HS-27A (cell line): Measurements from ENCODE around the gene LBX2.
A peak's percentile ranks its signal among the peaks of the same experiment; 100 is the strongest.

Source experiments
- DNase-seq: peaks from one replicate; pipeline ENCODE4 v3.0.0-alpha.2; 2012; ENCODE audit warnings: low read depth, missing footprints

Gene LBX2

DNA sequence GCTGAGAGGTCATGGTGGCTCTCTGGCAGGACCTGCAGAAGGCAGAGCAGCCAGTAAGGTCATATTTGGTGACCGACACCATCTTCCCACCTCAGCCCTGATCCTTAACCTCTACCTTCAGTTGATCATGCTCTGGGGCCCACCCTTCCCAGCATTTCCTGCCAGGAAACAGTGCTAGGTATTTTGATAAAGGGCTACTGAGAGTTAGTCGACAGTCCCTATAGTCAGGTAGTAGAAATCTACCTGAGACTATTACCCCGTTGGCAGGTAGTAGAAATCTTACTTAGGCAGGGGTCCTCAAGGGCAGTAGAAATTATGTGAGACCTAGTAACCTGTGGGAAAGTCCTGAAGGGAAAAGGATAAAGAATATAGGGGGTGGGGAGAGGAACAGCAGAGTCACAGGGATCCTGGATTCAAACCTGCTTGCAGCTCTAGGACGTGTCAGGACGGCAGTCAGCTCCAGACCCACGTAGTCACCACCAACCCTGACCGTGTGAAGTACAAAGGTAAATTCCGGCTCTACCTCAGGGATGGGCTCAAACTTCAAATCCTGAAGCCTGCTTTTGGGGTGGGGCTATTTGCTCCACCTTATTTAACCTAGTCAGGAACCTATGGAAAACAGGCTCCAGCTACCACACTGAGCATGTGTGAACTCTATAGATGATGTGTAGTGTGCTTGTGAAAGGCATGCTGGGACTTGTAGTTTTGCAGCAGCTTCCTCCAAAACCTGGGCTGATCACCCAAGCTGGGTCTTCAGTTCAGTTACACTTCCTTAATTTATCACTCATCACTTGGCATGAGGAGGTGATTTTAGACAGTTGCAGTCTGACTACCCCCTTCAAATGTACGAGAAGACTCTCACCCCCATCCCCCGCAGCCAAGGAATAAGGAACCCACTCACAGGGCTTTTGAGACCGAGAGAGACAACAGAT is 26.6 kb upstream of the LBX2 start, which contains the start of gene DQX1:
Gene DQX1, minus strand, starts transcription at position 515 of the 932 bp plus-strand sequence. Its CDS starts 502 bp downstream, at position 13.
- DNase-seq = no peak

DNA sequence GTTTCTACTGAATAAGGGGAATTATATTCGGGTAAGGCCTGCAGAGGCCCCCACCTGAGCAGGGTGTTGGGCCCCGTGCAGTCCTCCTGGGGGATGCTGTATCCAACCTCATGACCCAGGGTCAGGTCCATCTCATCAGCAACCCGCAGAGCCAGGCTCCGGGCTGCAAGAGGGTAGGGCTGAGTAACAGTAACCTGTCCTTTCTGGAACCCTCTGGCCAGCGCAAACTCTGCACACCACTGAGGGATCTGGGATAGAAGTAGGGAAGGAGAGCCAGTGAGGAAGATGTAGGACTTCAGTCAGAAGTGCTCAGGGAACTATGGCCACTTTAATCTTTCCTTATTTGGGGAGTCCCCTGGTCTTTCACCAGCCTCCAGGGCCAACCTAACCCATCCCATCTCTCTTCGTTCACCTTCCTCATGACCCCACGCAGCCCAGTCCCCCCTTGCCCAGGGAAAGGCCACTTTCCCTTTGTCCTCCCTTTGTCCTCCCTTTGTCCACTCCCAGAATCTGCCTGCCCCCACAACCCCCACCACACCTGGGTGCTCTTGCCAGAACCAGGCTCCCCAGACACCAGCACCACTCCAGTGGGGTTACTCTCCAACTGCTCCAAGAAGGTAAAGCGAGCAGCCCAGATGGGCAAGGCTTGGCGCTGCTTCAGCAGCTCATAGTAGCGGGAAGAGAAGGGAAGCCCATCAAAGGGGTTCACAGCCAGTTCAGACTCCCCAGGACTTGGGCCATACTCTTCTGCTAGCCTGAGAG is 25.7 kb upstream of the LBX2 start:
- DNase-seq = no peak

GRCh38 chr2:74524005-74524404 is 24.6 kb upstream of the LBX2 start:
- no peak for DNase-seq

DNA sequence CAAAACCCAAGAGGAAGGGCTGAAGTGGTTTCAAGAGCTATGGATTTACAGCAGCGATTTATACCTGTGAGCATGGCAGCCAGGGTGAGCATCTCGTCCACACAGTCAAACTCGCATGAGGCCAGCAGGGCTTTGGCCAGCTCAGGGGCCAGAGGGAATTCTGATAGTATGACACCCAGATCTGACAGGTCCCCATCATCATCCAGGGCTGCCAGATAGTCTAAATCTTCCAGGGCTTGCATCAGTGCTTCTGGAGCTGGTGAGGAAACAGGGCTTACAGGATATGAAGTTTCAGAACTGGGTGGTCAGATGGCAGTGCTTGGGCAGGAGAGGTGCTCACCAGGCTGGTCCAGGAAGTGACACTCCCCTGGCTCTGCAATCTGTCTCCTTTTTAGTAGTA is 23.1 kb upstream of the LBX2 start:
- DNase-seq = no peak

- DNase-seq = no peak
These were observed 17.2 kb upstream of the LBX2 start for GRCh38 chr2:74516650-74517049.

DNA sequence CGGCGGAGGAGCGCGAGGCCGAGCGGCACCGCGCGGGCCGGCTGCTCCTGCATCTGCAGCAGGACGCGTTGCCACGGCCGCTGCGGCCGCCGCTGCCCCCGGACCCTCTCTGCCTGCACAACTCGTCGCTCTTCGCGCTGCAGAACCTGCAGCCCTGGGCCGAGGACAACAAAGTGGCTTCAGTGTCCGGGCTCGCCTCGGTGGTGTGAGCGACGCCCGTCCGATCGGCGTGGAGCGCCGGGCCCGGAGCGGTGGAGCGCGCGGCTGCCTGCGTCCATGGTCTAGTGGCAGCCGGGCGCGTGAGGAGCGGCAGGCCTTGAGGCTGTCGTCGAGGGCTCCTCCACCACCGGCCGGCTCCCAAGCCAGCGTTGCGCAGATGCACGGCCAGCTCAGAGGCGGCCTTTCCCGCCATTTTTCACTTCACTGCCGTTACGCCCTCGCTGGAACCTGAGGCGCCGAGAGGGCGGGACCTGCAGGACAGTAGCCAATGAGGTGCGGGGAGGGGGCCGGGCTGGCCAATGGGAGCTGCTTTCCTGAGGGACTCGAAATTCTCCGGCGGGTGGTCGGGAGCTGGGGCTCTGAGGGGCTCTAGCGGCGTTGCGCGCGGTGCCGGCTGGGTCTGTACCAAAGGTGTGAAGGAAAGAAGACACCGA is 16.7 kb upstream of the LBX2 start:
- DNase-seq = no peak

DNA sequence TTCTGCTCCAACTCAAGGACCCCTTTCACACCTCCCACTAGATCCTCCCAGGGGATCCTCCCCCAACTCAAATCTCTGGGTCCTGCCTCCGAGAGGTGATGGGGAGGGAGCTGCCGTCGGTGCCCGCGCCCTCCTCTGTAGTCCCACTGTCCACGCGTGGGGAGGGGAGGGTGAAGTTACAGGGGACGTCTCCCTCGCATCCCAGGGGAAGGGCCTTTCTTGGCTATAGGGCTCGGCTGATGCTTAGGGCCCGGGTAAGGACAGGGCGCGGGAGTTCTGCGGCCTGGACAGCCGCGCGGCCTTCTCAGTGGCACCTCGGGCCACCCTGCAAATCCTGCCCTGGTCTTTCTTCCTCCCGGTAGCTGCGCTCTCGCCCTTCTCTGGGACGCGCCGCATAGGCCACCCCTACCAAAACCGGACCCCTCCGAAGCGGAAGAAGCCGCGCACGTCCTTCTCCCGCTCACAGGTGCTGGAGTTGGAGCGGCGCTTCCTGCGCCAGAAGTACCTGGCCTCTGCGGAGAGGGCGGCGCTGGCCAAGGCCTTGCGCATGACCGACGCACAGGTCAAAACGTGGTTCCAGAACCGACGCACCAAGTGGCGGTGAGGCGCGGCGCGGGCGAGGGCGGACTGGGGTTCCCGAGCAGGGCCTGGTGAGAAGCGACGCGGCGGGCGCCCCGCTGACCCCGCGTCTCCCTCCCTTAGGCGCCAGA is 16.0 kb upstream of the LBX2 start:
- DNase-seq = no peak

DNA sequence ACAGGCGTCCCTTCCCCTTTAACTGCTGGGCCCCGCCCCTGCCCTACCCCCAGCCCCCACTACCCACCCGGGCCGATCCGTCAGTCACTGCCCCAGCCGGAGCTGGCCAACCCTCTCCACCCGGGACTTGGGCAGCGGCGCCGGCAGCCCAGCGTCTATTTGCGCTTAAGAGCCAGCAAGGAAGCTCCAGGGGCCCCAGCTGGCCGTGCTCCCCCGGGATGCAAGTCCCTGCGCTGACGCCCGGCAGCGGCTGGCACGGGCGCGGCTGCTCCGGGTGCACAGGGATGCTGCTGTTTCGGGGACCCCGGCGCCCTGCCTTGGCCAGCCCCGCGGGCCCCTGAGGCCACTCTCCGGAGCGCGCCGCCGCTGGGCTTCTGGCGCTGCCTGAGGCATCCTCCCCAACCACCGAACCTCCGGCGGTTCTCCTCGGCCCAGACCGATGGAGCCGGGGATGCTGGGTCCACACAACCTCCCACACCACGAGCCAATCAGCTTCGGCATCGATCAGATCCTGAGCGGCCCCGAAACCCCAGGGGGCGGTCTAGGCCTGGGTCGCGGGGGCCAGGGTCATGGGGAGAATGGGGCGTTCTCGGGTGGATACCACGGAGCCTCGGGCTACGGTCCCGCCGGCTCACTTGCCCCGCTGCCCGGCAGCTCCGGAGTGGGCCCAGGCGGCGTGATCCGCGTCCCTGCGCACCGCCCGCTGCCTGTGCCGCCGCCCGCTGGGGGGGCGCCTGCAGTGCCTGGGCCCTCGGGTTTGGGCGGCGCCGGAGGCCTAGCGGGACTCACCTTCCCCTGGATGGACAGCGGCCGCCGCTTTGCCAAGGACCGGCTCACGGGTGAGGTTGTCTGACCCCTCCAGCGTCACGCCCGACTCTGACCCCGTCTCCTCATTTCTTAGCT is 15.2 kb upstream of the LBX2 start, which contains the start of gene TLX2:
Gene TLX2, plus strand, starts transcription at position 83 of the 903 bp plus-strand sequence. Its CDS starts 357 bp downstream, at position 440.
- DNase-seq = no peak

DNA sequence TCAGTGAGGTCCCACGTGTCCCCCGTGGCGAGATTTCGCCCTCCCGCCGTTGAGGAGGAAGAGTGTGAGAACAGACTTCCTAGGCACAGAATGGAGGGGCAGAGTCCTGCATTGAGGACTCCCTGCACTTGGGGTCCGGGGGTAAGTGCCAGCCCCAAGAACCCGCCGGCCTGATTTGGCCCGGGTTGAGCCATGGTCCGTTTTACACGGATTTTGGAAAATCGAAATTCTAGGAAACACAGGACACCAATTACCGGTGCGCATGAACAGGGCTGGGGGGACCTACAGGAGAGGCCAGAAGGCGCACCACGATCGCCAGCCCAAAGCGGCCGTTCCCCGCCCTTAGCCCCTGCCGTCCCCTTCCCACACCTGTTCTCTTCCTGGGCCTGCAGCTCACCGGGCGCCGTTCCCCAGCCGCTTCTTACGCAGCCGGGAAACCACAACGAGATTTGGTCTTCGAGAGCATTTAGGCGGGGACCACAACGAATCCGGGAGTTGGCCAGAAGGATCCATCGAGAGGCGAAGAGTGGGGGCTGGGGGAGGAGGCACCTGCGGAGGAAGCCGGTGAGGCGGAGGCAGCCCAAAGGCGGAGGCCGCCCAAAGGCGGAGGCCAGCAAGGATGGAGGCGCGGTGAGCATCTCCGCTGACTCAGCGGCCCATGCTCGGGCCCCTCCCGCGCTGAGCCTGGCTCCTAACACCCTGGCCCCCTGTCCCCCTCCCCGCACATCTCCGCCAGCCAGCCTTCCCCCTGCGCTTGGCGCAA is 14.4 kb upstream of the LBX2 start:
- no peak for DNase-seq

DNA sequence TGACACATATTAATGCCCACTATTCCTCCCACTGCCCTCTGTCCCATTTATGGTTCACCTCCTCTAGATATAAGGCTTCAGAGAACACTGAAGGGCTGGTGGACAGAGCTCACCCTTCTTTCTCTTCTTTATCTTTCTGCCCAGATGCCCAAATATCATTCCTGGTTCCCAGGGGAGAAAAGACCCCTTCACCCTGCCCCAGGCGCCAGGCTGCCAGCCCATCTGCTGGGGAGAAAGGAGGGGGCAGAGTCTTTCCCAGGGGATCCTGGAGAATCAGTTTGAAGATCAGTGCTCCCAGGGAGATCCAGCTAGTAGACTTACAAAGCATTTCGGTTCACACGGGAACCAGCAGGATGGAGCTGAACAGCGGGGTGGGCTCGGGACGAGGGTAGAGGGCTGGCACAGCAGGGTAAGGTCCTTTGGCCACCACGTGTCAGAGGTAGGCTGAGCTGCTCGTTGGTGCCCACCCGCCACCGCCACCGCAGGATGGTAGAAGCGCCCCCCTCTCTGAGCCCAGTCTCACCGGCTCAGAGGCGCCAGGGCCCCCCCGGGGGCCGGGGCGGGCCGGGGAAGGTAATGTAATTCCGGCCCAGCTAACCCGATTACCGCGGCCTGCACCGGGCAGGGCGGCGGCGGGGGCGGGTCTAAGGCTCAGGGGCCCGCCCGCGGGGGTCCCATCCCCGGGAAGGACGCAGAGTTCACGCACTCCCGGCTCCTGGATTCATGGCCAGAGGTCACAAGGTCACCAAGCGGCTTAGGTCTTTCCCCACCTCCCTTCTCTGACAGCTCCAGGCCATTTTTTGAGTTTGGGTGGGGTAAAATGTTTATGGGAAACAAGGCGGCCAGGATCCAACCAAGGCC is 13.6 kb upstream of the LBX2 start:
- DNase-seq = no peak

DNA sequence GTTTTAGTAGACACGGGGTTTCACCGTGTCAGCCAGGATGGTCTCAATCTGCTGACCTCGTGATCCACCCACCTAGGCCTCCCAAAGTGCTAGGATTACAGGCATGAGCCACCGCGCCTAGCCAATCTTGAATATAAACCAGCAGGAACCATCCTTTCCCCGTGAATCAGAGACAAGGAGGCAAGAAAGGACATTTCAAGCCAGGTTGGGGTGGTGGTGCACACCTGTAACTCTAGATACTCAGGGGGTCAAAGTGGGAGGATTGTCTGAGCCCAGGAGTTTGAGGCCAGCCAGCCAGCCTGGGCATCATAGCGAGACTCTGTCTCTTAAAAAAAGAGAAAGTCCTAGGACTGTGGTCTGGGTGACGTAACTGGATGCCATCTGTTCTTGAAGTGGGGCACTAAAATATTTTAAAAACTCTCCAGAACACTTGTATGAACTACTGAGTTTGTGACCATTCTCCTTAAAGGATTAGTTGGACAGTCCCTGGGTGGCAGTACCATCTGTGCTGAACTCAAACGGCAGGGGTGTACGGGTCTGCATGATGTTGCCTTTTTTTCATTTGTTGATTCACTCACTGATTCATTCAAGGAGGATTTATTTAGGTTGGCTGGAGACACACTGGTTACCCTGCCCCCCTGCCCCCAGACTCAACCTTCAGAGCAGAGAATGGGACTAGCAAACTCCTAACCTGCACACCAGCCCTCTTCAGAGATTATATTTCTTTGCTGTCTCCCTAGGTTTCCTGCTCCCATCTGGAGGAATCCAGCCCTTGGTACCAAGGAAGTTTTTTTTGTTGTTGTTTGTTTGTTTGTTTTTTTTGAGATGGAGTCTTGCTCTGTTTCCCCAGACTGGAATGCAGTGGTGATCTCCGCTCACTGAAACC is 11.9 kb upstream of the LBX2 start:
- DNase-seq = no peak

DNA sequence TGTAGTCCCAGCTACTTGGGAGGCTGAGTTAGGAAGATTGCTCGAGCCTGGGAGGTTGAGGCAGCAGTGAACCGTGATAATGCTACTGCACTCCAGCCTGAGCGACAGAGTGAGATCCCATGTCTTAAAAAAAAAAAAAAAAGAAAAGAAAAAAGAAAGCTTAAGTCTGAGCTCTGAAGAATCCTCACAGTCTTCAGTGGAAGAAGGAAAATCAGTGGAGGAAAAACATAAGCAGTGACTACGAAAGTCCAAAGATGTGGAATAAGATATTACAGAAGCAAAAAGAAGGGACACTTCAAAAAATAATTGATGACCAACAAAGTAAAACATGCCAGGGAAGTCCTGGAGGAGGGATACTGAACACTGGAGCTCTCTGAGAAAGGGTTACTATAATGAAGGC is 10.9 kb upstream of the LBX2 start:
- DNase-seq = no peak

DNA sequence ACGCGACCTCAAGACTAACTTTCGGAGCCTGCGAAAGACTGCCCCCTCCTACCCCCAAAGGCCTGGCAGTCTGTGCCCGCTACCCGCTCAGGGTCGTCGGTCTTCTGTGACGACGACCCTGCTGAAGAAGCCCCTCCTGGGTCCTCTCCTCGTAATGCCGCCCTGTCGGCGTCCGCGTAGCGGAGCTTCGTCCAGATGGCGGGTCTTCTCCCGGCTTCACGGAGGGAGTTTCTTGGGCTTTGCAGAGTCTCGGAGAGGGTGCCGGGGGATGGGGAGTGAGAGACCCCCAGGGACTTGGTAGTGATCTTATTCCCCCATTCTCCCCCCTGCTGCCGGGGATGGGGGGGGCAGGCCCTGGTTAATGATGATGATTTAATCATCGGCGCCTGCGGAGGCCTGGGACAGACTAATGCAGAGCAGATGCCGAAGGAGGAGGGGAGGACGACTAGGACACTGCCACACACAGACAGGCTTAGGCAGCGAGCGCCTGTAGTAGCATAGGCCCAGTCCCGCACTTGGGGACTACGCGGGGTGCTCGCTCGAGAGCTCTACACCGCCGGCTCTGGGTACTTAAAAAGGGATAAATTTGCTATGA is 8.6 kb upstream of the LBX2 start:
- no peak for DNase-seq

- DNase-seq = peak; percentile 98
These were observed 7.9 kb upstream of the LBX2 start, which contains the start of gene PCGF1 for GRCh38 chr2:74507145-74507925. Gene PCGF1 (minus strand): TSS chr2:74507695. CDS start chr2:74507668, 27 bp downstream.

GRCh38 chr2:74505448-74506246 is 6.2 kb upstream of the LBX2 start:
- DNase-seq = no peak

GRCh38 chr2:74504591-74504990 is 5.2 kb upstream of the LBX2 start:
- DNase-seq = no peak
